SH-SY5Y (cell line): ENCODE results near the gene USP24.

Source experiments
- GATA2 ChIP-seq: IDR thresholded peaks from 2 replicates; pipeline ENCODE4 v1.6.1; 2011; ENCODE audit warnings: mild to moderate bottlenecking, low read depth, low read length
- GATA3 ChIP-seq: IDR thresholded peaks from 2 replicates; pipeline ENCODE4 v1.6.1; 2011; ENCODE audit warnings: low read depth, mild to moderate bottlenecking, low read length, moderate library complexity

USP24 gene

DNA sequence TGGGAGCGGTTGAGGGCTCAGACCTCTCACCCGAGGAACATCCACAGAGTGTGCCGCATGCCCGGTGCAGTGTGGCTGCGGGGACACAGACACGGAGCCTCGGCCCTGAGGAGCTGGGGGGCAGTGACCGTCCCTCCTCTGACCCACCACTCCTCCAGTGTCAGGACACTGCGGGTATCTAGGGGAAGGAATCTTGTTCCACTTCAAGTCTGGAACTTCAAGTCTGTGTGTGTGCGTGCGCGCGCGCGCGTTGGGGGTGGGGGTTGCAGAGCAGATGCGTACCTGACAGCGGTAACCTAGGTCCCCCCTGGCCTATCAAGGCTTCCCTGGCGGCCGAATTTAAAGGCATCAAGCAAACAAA is 158.6 kb downstream of the USP24 start:
- TF ChIP-seq GATA2 (no peak), GATA3 (no peak)

DNA sequence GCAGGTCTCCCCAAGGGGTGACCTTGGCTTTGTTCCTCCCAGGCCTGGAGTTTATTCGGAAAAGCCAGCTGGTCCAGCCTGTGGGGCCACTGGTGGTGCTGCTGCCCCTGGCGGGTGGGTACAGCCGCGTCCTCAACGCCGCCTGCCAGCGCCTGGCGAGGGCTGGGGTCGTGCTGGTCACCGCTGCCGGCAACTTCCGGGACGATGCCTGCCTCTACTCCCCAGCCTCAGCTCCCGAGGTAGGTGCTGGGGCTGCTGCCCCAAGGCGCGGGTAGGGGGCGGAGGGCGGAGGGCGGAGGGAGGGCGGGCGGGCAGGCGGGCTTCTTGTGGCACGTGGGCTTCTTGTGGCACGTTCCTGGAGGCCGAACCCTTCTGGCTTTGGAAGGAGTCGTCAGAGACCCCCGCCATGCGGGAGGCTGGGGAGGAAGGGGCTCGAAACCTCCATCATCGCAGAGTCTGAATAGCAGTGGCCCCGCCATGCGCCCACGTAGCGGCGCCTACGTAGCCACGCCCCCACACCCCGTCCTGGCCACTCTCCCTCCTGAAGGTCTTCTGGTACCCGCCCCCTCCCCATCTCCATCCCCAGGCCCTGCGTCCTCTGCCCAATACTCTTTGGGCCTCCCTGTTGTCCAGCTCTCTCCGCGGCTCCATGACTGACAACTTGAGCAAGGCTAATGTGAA is 159.1 kb downstream of the USP24 start:
- no peak for TF ChIP-seq GATA3
- no peak for TF ChIP-seq GATA2

DNA sequence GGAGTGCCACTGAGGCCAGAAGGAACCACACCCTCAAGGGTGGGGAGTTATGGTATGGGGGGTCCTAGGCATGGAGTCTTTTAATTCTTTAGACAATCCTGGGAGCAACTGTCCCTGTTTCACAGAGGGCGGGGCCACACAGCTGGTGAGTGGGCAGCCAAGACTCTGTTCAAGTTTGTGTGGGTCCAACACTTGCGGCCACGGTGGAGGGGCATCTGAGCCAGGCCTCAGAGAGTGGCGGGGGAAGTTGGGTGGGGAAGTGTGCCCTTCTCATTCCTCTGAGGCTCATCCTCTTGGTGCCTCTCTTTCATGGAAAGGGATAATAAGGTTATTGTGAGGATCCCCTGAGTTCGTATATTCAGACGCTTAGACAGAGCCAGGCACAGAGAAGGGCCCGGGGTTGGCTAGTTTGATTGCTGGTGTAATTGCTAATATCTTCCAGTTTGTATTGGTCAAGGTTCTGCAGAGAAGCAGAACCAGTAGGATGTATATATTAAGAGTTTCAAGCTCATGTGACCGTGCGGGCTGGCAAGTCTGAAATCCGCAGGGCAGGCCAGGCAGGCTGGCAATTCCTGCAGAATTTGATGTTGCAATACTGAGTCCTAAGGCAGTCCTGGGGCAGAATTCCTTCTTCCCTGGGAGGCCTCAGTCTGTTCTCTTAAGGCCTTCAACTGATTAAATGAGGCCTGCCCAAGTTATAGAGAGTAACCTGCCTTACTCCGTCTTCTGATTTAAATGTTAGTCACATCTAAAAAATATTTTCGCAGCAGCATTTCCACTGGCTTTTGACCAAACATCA is 159.9 kb downstream of the USP24 start:
- no peak for TF ChIP-seq GATA3
- TF ChIP-seq GATA2: no peak

DNA sequence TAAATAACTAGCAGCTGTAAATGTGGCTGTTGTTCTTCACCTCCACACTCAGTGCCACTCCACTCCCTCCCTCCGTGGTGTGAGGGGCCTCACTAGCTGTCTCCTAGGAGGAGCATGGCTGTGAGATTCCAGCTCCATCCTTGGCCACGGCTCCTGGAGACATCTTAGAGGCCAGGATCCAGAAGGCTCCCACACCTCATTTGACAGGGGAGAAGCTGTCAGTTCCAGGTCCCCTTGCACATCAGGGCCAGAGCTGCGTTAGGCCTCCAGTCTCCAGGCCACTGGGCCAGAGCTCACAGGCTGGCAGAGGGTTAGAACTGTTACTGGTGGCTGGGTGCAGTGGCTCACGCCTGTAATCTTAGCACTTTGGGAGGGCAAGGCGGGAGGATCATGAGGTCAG is 160.8 kb downstream of the USP24 start:
- TF ChIP-seq GATA3: no peak
- TF ChIP-seq GATA2: no peak

DNA sequence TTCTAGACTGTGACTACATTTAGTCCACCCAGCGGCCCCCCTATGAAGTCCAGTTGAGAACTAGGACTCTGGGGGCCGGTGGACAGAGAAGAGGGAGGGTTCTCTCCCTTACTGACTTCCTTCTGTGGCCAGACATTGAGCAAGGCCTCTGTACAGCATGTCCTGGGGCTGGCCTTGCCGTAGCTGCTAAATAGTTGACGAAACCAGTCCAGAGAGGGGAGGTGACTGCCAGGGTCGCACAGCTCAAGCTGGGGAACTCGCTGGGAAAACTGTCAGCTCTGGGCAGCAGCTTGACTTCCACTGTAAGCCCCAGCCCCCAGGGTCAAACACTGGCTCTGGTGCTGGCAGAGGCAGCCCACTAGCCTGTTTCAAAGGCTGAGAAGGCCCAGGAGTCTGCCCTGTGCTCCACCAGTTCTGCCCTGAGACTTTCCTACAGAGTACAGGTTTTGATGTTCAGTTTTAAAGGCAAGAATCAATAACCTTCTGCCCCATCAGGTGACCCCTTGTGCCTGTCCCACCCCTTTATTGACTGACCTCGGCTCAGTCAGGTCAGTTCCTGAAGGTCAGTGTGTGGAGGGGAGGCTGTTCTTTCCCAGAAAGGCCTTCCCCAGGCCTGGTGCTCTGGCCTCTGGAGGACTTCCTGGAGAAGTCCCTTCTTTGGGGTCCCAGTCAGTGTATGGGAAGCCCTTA is 161.8 kb downstream of the USP24 start:
- TF ChIP-seq GATA3: no peak
- TF ChIP-seq GATA2: no peak

DNA sequence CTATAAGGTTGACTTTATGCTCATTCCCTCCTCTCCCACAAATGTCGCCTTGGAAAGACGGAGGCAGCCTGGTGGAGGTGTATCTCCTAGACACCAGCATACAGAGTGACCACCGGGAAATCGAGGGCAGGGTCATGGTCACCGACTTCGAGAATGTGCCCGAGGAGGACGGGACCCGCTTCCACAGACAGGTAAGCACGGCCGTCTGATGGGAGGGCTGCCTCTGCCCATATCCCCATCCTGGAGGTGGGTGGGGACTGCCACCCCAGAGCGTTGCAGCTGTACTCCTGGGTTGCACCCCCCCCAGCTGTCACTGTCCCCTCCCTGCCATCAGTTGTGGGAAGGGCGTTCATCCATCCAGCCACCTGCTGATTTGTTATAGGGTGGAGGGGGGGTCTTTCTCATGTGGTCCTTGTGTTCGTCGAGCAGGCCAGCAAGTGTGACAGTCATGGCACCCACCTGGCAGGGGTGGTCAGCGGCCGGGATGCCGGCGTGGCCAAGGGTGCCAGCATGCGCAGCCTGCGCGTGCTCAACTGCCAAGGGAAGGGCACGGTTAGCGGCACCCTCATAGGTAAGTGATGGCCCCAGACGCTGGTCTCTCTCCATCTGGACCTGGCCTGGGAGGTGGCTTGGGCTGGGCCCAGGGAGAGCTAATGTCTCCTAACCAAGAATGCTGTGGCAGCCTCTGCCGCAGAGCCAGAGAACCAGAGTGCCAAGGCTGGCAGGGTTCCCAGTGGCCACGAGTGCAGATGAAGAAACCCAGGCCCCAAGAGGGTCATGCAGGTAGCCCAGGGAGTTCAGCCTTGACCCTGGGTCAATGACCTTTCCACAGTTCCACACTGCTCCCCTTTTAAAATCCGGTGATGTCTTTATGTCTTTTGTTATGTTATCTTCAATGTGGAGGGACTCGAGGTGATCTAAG is 162.7 kb downstream of the USP24 start:
- no peak for TF ChIP-seq GATA2
- no peak for TF ChIP-seq GATA3

DNA sequence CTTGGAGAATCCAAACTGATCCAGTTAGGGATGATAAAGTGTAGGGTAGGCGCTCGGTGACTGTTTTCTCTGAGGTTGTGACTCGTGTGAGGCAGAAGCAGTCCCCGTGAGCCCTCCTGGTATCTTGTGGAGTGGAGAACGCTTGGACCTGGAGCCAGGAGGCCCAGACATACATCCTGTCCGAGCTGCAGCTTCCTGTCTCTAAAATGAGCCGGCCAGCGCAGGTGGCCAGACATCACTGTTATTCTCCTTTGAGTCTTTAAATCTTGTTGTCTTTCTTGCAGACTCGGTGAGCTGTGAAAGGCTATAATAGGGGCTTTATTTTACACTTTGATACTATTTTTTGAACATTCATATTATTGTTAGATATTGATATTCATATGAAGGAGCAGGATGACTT is 163.5 kb downstream of the USP24 start:
- TF ChIP-seq GATA2 (no peak), GATA3 (no peak)

DNA sequence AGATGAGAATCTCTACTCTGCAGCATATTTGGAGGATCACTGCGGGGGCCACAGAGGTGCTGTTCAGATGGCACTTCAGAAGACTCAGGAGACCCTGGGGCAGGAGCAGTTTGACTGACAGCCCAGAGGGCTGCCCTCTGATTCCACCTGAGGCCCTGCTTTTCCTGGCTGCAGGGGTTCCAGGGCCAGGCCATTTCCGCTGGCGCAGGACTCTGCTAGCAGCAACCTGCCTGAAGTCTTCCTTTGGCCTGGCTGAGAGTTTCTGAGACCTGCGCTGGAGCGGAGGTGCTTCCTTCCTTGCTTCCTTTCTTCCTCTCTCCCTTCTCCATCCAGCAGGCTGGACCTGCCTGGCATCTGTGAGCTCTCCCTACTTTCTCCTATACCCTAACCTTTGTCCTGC is 164.0 kb downstream of the USP24 start:
- no peak for TF ChIP-seq GATA2
- TF ChIP-seq GATA3: no peak

DNA sequence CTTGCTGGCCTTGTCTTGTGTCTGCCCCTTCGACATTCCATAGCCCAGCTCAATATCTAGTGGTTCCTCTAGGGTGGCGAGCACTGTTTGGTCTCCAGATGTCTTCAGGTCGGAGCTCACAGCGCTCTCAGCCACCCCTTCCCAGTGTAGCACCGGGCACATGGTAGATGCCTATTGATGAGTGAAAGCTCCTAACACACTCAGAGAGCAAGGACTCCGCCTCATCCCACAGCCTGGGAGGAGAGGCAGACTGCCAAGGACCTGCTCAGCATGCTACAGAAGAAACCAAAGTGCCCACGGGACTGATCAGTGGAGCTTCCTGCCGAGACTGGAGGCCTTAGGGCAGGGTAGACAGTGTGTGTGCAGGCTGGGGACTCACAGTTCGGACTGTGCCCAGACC is 164.9 kb downstream of the USP24 start:
- TF ChIP-seq GATA2 (no peak; the same call in 1 of the 2 replicates), GATA3 (no peak)

DNA sequence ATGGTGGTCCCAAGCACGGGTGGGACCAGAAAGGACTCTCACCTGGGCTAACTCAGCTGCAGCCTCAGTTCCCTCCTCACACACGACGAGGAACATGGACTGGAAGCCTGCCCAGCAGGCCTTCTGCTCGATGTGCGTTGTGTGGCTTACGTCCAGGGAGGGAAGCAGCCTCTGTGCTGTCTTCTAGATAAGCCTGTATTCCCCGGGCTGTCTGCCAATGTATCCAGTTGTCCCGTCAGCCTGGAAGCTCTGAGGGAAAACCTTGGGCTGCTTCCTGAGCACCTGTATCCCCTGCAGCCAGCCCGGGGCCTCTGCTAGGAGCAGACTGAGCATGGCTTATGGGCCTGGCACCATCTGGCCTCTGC is 165.3 kb downstream of the USP24 start:
- TF ChIP-seq GATA2: 0 out of 2 replicates have a peak, but pooled peaks have one; percentile 31
- TF ChIP-seq GATA3: no peak

DNA sequence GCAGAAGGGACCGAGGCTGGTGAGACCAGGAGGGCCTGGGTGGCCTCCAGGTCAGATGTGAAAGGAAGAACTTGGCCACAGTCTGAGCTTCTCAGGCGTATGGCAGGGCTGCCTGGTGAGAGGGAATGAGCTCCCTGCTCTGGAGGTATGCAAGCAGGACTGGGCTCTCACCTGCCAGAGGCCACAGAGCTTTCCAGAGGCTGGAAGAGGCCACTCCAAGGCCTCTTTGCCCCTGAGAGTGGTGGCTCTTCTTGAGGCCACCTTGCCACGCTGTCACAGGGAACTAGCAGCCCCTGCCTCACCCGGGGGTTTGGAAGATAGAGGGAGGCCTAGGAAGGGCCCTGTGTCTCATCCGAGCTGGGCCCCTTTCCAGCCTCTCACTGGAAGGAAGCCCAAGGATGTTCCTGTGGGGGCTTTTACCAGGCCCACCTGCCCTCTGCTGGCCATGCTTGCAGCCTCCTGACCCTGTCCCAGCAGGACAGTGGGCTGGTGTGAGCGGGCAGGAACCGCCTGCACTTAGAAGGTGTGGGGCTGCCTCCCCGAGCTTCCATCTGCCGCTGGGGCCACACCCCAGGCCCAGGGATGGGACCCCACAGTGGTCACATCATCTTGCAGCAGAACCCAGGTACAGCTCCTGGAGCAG is 165.8 kb downstream of the USP24 start:
- TF ChIP-seq GATA2: no peak
- TF ChIP-seq GATA3: no peak

DNA sequence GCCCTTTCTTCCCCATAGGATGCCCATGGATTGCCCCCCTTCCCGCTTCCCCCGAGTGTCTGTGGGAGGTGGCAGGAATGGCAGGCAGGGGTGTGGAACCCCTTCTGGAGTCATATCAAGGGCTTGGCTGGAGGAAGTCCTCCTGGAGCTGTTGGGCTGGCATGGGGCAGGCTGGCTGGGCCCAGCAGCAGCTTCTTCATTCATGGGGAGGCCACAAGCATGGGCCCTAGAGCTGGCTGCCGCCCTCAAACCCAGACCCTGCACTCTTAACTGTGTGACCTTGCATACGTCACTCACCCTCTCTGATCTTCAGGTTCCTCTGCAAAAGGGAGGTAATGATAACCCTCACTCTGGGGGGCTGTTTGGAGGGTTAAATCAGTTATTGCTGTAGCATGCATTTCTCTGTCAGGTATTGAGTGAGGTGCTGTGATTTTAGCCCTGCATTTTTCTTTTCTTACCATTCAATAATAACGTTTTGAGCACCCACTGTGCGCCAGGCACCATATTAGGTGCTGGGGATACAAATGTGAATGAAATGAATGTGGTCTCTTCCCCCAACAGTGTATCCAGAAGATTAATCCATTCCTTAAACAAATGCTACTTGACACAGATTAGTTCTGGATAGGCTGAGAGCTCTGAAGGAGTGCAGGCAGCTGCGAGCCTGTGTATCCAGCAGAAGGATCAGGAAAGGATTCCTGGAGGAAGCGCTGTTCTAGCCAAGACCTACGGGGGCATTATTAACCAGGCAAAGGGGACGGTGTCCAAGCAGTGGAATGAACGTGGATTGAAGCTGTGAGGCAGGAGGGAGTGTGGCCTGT is 166.5 kb downstream of the USP24 start:
- TF ChIP-seq GATA2: no peak
- no peak for TF ChIP-seq GATA3

DNA sequence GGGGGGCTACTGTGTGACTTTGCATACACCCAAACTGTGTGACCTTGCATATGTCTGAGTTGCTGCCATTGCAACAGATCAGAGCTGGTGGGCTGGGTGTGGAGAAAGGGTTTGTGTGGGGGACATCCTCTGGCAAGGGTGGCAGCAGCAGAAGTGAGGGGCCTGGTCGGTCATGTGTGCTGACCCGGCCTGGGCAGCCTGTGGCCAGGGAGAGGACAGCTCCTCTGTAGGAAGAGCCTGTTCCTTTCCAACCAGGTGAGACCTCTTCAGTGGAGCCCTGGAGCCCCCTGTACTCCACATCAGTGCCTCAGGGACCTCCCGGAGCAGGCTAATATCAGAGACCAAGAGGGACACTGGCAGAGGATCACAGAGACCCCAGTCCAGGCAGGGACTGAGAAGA is 167.6 kb downstream of the USP24 start:
- TF ChIP-seq GATA2 (no peak), GATA3 (no peak)

DNA sequence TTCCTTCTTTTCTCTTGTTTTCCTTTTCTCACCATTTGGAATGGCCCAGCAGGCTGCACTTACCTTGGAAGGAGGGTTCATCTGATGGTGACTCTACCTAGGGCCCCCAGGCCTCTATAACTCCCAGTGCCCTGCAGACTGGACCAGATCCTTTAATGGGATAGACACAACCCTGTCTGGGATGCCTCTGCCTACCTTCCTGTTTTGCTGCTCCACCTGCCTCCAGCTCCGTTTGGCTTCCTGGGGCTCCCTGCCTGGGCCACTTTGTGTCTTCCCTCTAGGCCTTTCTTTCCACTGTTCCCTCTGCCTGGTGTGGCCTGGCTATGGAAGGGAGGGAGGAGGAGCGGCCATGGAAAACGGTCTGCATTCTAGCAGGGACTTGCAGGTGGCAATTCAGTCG is 168.3 kb downstream of the USP24 start:
- TF ChIP-seq GATA3: no peak
- no peak for TF ChIP-seq GATA2

DNA sequence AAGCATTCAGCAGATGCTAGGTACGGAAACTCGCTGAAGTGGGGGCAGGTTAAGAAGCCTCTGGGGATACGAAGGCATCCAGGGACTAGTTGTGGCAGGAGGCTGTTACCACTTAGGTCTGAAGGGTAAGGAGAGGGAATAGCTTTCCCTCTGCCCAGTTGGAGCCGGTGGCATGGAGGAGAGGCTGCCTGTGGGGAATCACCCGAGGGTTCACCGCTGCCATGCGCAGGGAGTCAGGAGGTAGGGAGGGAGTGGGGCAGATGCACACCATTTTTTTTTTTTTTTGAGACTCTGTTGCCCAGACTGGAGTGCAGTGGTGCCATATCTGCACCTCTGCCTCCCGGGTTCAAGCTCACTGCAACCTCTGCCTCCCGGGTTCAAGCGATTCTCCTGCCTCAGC is 169.7 kb downstream of the USP24 start:
- TF ChIP-seq GATA2: no peak
- TF ChIP-seq GATA3: no peak
